ENCODE data around the gene IFI44.

The IFI44 gene

GRCh38 chr1:78607944-78608343 is 41.7 kb upstream of the IFI44 start:
- no peak for DNase-seq (ENCODE audit: low read depth)
- TF ChIP-seq, protein P1, sequence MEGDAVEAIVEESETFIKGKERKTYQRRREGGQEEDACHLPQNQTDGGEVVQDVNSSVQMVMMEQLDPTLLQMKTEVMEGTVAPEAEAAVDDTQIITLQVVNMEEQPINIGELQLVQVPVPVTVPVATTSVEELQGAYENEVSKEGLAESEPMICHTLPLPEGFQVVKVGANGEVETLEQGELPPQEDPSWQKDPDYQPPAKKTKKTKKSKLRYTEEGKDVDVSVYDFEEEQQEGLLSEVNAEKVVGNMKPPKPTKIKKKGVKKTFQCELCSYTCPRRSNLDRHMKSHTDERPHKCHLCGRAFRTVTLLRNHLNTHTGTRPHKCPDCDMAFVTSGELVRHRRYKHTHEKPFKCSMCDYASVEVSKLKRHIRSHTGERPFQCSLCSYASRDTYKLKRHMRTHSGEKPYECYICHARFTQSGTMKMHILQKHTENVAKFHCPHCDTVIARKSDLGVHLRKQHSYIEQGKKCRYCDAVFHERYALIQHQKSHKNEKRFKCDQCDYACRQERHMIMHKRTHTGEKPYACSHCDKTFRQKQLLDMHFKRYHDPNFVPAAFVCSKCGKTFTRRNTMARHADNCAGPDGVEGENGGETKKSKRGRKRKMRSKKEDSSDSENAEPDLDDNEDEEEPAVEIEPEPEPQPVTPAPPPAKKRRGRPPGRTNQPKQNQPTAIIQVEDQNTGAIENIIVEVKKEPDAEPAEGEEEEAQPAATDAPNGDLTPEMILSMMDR (IDR thresholded peaks at IDR 0.05; ENCODE audit: low read length, missing control alignments), result no peak
- no peak overlapping the region for H3K4me3 ChIP-seq (replicated peaks; ENCODE audit: low read depth, low read length)

DNA sequence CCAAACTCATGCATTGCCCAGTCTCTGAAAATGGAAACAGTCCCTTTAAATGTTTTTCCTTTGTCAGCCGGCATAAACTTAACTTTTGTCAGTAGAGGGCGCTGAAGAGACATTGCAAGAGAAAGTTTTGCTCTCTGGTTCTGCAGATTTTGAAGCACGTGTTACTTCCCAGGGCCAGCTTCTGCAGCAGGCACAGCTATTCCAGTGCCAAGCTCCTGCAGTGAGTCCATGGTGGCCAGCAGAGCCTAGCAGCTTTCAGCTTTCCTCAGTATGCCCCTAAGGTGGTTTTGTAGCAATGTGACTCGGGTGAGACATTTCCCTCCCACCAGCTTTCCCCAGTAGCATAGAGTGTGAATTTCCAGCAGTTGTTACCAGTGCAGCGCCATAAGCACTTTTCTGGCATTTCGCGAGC is 32.0 kb upstream of the IFI44 start:
- TF ChIP-seq, protein P1 (IDR thresholded peaks at IDR 0.05; ENCODE audit: low read length, missing control alignments), result peak; percentile 89
- peak; percentile 93 for DNase-seq (ENCODE audit: low read depth)
- H3K4me3 ChIP-seq (replicated peaks; ENCODE audit: low read depth, low read length), result no peak overlapping the region

DNA sequence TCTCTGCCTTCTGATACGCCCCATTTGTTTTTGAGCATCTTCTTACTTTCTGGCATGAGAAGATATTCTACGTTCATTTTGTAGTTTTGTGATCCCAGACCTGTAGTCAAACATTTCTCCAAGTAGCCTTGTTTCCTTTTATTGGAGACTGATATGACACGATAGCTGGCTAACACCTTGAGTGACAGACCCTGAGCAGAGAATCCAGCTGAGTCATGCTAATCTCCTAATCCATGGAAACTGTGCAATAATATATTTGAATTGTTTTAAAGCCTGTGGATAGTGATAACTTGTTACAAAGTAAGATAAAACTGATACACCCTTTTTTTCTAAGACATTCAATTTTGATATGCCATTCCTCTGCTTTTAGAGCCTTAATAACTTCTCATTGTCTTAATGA is 30.6 kb upstream of the IFI44 start:
- TF ChIP-seq, protein P1 (IDR thresholded peaks at IDR 0.05; ENCODE audit: low read length, missing control alignments), result no peak
- no peak for DNase-seq (ENCODE audit: low read depth)
- no peak overlapping the region for H3K4me3 ChIP-seq (replicated peaks; ENCODE audit: low read depth, low read length)

- H3K4me3 ChIP-seq (replicated peaks; ENCODE audit: low read depth, low read length), result peak overlapping the region; percentile 50
- TF ChIP-seq, protein P1 (IDR thresholded peaks at IDR 0.05; ENCODE audit: low read length, missing control alignments), result no peak
- DNase-seq (ENCODE audit: low read depth), result no peak
Observed at GRCh38 chr1:78619446-78619802, 30.2 kb upstream of the IFI44 start.

DNA sequence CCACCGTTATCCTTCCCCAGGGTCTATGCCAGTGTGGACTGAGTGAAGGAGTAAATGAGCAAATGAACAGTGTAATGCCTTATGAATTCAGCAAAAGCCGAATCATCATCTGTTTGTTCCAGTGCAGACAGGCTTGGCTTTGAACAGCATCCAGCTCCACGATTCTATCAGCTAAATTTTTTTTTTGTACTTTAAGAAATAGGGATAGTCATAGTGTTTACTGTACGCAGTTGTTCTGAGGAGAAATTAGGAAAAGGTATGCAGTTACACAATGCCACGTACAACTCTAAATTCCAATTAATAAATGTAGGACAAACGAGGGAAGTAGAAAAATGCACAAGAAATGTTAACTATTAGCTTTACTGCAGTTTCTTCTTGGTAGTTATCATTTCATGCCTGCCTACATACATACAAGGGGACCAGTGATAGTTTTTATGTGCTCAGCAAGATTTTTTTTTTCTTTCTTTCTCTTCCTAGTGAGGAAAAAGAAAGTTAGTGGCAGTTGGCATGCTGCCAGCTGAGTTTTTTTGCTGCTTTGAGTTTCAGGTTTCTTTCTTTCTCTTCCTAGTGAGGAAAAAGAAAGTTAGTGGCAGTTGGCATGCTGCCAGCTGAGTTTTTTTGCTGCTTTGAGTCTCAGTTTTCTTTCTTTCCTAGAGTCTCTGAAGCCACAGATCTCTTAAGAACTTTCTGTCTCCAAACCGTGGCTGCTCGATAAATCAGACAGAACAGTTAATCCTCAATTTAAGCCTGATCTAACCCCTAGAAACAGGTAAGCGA is 29.6 kb upstream of the IFI44 start, which contains the start of gene IFI44L:
Gene IFI44L, plus strand, starts transcription at position 646 of the 777 bp plus-strand sequence. CDS start 7,468 bp downstream, outside the sequence.
- TF ChIP-seq, protein P1 (IDR thresholded peaks at IDR 0.05; ENCODE audit: low read length, missing control alignments), result no peak
- peak within 1 kb of the TSS; percentile 50 for H3K4me3 ChIP-seq (replicated peaks; ENCODE audit: low read depth, low read length)
- DNase-seq (ENCODE audit: low read depth), result peak; percentile 76

DNA sequence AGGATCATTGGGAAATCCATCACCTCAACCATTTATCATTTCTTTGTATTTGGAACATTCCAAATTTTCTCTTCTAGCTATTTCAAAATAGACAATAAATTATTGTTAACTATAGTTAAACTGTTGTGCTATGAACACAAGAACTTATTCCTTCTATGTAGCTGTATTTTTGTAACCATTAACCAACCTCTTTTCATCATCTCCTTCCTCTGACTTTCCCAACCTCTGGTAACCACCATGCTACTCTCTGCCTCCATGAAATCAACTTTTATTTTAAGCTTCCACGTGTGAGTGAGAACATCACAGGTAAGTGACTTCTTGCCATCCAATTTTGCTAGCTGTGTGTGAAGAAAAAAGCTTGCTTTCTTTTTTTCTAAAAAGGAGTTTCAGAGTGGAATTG is 29.0 kb upstream of the IFI44 start:
- TF ChIP-seq, protein P1 (IDR thresholded peaks at IDR 0.05; ENCODE audit: low read length, missing control alignments), result no peak
- no peak for DNase-seq (ENCODE audit: low read depth)

DNA sequence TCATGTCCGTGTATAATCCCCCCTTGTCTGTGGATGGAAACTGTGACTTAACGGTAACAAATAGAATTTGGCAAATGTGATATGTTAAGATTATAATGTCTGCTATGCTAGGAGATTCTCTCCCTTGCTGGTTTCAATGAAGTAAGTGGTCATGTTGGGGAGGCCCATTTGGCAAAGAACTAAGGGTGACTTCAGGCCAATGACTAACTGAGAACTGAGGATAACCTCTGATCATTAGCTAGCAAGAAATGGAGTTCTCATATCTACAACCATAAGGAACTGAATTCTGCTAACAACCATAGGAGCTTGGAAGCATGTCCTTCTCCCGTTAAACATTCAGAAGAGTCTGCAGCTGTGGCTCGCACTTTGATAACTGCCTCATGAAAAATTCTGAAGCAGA is 27.1 kb upstream of the IFI44 start:
- TF ChIP-seq, protein P1 (IDR thresholded peaks at IDR 0.05; ENCODE audit: low read length, missing control alignments), result no peak
- no peak overlapping the region for H3K4me3 ChIP-seq (replicated peaks; ENCODE audit: low read depth, low read length)

More for the DNA sequence above, 29.0 kb upstream of the IFI44 start:
- peak overlapping the region; percentile 50 for H3K4me3 ChIP-seq (replicated peaks; ENCODE audit: low read depth, low read length)

More for the DNA sequence above, 27.1 kb upstream of the IFI44 start:
- no peak for DNase-seq (ENCODE audit: low read depth)

Data from fibroblast of pulmonary artery (primary cell).